ENCODE measurements around the gene METTL23.

DNA sequence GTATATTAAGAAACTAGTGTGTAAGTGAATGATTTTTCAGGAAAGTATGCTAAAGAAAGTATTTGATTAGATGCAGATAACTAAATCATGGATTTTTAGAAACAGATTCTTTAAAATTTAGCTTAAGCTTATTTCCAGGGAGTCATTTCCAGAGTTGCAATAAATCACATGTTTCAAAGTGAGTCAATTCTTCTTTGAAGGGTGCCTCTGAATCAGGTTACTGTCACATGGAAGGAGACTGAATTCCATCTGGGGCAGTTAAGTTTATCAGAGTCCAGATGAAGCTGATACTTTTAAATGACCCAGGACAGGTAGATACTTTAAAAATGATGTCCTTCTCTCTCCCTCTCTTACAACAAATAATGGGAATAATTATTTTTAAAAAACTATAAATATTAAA, 16.3 kb downstream of the METTL23 start:
- TF ChIP-seq, protein P1, sequence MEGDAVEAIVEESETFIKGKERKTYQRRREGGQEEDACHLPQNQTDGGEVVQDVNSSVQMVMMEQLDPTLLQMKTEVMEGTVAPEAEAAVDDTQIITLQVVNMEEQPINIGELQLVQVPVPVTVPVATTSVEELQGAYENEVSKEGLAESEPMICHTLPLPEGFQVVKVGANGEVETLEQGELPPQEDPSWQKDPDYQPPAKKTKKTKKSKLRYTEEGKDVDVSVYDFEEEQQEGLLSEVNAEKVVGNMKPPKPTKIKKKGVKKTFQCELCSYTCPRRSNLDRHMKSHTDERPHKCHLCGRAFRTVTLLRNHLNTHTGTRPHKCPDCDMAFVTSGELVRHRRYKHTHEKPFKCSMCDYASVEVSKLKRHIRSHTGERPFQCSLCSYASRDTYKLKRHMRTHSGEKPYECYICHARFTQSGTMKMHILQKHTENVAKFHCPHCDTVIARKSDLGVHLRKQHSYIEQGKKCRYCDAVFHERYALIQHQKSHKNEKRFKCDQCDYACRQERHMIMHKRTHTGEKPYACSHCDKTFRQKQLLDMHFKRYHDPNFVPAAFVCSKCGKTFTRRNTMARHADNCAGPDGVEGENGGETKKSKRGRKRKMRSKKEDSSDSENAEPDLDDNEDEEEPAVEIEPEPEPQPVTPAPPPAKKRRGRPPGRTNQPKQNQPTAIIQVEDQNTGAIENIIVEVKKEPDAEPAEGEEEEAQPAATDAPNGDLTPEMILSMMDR (IDR thresholded peaks at IDR 0.05) = no peak
- TF ChIP-seq POLR2A (IDR thresholded peaks at IDR 0.05) (no peak), EP300 (IDR thresholded peaks at IDR 0.05) (no peak)
